ENCODE measurements around the gene RAET1L. TPM values are rescaled to one million over a fixed set of nuclear protein-coding genes. Genes with fewer than 3 reads are reported as not detected.

RAET1L gene
- total and polyA plus RNA-seq, 9 of the 15 experiments (the other 6 are each of a cell fraction or from before 2014, with no cell fraction given) = not detected

DNA sequence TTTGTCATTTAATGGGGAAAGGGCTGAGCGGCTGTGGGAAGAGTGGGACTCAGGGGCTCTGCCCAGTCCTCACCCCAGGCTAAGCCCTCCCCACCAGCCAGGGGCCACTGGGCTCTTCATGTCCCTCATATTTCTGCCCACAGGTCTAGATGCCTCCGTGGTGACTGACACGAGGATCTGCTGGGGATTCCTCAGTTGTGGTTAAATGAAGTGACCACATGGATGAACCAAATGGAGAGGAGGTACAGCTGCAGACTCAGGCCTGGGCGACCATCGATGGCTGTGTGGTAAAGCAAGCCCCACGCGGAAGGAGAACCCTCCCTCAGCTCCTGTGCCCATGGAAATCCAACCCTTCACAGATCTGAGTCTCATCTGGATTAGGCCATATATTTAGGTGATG lies 29.4 kb downstream of the RAET1L start:
- Histone ChIP-seq H4K20me1 (replicated peaks; ENCODE audit: control insufficient read depth, insufficient read depth, low read length) (peaks cover 4% of the 10 kb centered on the region; the same call in 1 of the 2 replicates), H3K4me1 (replicated peaks in 1 of 2; ENCODE audit: control insufficient read depth in 2 of 2, insufficient read depth in 2 of 2, low read length in 2 of 2) (peaks cover 0 to 1% of the 10 kb centered on the region in 2 experiments; a peak in 1 of 5 replicates), H3K4me2 (ENCODE audit: insufficient read depth, low read length) (no peak overlapping the region), H3K9me3 (replicated peaks; ENCODE audit: control insufficient read depth, insufficient read depth, low read depth, low read length) (no peaks in the 10 kb centered on the region), H3K27ac (ENCODE audit: extremely low read depth, low read depth, low read length) (no peak overlapping the region), H3K4me3 (no peak overlapping the region), H3K9ac (ENCODE audit: insufficient read depth in 1 of 2, low read depth in 2 of 2, low read length in 2 of 2) (no peak overlapping the region), H3K36me3 (ENCODE audit: control insufficient read depth, insufficient read depth, low read length) (no peaks in the 10 kb centered on the region), H2AFZ (ENCODE audit: low read depth, low read length) (no peak overlapping the region), H3K27me3 (ENCODE audit: control insufficient read depth in 2 of 2, insufficient read depth in 2 of 2, low read length in 2 of 2) (peaks cover 38 to 47% of the 10 kb centered on the region in 2 experiments), H3K79me2 (ENCODE audit: control insufficient read depth, insufficient read depth, low read length) (no peaks in the 10 kb centered on the region), H3K9me1 (ENCODE audit: control insufficient read depth, insufficient read depth, low read length) (no peaks in the 10 kb centered on the region)
- POLR2A ChIA-PET = interaction anchor here (0.6 kb wide), 1 partner anchor 727 kb away, joined by 3 read pairs; no protein-coding TSS in a partner anchor
- BruUV-seq (replicated peaks) = no TSS peak
- WGBS (ENCODE audit: insufficient coverage, low coverage, missing lambda C conversion rate) = 4% methylated on average over 7 of the region's 7 CpGs
- in situ Hi-C loops (cut with MboI) = no loop called here
- no peak for TF ChIP-seq ZNF146 (CRISPR knock-in tag; IDR thresholded peaks at IDR 0.05; ENCODE audit: unreplicated experiment)
- no peak for TF ChIP-seq CBX1 (IDR thresholded peaks at IDR 0.05; ENCODE audit: low read depth)
- ATAC-seq (no peak), FAIRE-seq (no peak), DNase-seq (ENCODE audit: extremely low read depth in 1 of 4, low spot score in 3 of 4) (no peak)
- CTCF ChIA-PET (ENCODE audit: low intra/inter-chr PET ratio) = no interaction called here
- intact Hi-C loops (cut with micrococcal nuclease) = no loop called here

DNA sequence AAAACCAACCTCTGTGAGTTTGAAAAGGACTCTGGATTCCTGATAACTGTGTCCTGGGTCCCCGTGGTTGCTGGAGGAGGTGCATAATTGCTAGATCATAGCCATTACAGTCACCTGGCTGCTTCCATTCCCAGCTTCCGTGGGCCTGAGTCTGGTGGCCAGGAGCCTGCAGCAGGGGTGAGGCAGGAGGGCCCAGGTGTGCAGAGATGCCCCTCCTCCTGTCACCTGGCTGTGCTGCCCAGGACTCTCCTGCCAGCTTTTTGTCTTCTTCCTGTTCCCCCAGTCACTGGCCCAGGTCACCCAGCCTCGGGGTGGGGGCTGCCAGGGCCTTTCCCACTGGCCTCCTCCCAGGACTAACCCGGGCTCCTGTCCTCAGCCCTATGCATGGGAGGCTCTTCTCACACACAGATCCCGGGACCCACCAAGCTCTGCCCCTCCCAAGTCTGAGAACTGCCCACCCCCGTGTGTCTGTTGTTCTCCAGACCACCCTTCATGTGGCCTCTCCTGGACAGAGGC lies 30.0 kb downstream of the RAET1L start:
- WGBS (ENCODE audit: insufficient coverage, low coverage, missing lambda C conversion rate) = 0% methylated on average over 6 of the region's 6 CpGs
- Histone ChIP-seq H3K9me3 (replicated peaks; ENCODE audit: control insufficient read depth, insufficient read depth, low read depth, low read length) (no peaks in the 10 kb centered on the region), H3K9me1 (ENCODE audit: control insufficient read depth, insufficient read depth, low read length) (no peaks in the 10 kb centered on the region), H3K4me1 (replicated peaks in 1 of 2; ENCODE audit: control insufficient read depth in 2 of 2, insufficient read depth in 2 of 2, low read length in 2 of 2) (peaks cover 0 to 8% of the 10 kb centered on the region in 2 experiments; a peak in 1 of 5 replicates), H4K20me1 (replicated peaks; ENCODE audit: control insufficient read depth, insufficient read depth, low read length) (peaks cover 4% of the 10 kb centered on the region; the same call in 1 of the 2 replicates), H3K27ac (ENCODE audit: extremely low read depth, low read depth, low read length) (no peak overlapping the region), H2AFZ (ENCODE audit: low read depth, low read length) (no peak overlapping the region), H3K4me2 (ENCODE audit: insufficient read depth, low read length) (no peak overlapping the region), H3K4me3 (no peak overlapping the region), H3K27me3 (ENCODE audit: control insufficient read depth in 2 of 2, insufficient read depth in 2 of 2, low read length in 2 of 2) (peaks cover 45 to 54% of the 10 kb centered on the region in 2 experiments), H3K79me2 (ENCODE audit: control insufficient read depth, insufficient read depth, low read length) (no peaks in the 10 kb centered on the region), H3K9ac (ENCODE audit: insufficient read depth in 1 of 2, low read depth in 2 of 2, low read length in 2 of 2) (no peak overlapping the region), H3K36me3 (ENCODE audit: control insufficient read depth, insufficient read depth, low read length) (no peaks in the 10 kb centered on the region)
- ATAC-seq (no peak), DNase-seq (ENCODE audit: extremely low read depth in 1 of 4, low spot score in 3 of 4) (no peak), FAIRE-seq (no peak)
- BruUV-seq (replicated peaks) = no TSS peak
- in situ Hi-C loops (cut with MboI) = no loop called here
- ChIA-PET POLR2A (interaction anchor here (1.2 kb wide), 1 partner anchor 15 kb away, joined by 3 read pairs; no protein-coding TSS in a partner anchor), CTCF (ENCODE audit: low intra/inter-chr PET ratio) (no interaction called here)
- intact Hi-C loops (cut with micrococcal nuclease) = no loop called here
- TF ChIP-seq KLF1 (tag; IDR thresholded peaks at IDR 0.05) = no peak
- TF ChIP-seq ZNF507 (tag; conservative IDR thresholded peaks at IDR 0.05) = no peak
- TF ChIP-seq, protein P1, sequence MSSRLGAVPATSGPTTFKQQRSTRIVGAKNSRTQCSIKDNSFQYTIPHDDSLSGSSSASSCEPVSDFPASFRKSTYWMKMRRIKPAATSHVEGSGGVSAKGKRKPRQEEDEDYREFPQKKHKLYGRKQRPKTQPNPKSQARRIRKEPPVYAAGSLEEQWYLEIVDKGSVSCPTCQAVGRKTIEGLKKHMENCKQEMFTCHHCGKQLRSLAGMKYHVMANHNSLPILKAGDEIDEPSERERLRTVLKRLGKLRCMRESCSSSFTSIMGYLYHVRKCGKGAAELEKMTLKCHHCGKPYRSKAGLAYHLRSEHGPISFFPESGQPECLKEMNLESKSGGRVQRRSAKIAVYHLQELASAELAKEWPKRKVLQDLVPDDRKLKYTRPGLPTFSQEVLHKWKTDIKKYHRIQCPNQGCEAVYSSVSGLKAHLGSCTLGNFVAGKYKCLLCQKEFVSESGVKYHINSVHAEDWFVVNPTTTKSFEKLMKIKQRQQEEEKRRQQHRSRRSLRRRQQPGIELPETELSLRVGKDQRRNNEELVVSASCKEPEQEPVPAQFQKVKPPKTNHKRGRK (tag; IDR thresholded peaks at IDR 0.05) = no peak
- TF ChIP-seq JUND (IDR thresholded peaks at IDR 0.05; ENCODE audit: borderline replicate concordance, low read depth, low read length) = no peak
- no peak for TF ChIP-seq JUND (tag; IDR thresholded peaks at IDR 0.05; ENCODE audit: borderline replicate concordance, low read depth, low read length)
- TF ChIP-seq, protein P2, sequence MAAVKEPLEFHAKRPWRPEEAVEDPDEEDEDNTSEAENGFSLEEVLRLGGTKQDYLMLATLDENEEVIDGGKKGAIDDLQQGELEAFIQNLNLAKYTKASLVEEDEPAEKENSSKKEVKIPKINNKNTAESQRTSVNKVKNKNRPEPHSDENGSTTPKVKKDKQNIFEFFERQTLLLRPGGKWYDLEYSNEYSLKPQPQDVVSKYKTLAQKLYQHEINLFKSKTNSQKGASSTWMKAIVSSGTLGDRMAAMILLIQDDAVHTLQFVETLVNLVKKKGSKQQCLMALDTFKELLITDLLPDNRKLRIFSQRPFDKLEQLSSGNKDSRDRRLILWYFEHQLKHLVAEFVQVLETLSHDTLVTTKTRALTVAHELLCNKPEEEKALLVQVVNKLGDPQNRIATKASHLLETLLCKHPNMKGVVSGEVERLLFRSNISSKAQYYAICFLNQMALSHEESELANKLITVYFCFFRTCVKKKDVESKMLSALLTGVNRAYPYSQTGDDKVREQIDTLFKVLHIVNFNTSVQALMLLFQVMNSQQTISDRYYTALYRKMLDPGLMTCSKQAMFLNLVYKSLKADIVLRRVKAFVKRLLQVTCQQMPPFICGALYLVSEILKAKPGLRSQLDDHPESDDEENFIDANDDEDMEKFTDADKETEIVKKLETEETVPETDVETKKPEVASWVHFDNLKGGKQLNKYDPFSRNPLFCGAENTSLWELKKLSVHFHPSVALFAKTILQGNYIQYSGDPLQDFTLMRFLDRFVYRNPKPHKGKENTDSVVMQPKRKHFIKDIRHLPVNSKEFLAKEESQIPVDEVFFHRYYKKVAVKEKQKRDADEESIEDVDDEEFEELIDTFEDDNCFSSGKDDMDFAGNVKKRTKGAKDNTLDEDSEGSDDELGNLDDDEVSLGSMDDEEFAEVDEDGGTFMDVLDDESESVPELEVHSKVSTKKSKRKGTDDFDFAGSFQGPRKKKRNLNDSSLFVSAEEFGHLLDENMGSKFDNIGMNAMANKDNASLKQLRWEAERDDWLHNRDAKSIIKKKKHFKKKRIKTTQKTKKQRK (IDR thresholded peaks at IDR 0.05; ENCODE audit: borderline replicate concordance, low read depth, low read length) = no peak
- no peak for TF ChIP-seq HEY1 (CRISPR knock-in tag; IDR thresholded peaks at IDR 0.05; ENCODE audit: borderline replicate concordance)
- no peak for TF ChIP-seq ZNF184 (CRISPR knock-in tag; IDR thresholded peaks at IDR 0.05)
- TF ChIP-seq KDM1A (IDR thresholded peaks at IDR 0.05) = no peak
- TF ChIP-seq JUNB (CRISPR knock-in tag; conservative IDR thresholded peaks at IDR 0.05) = no peak

Measured in K562 (cell line).